Gastroesophageal sphincter (tissue), 4 donors: ENCODE results near the gene ALDH1A3. TPM values are rescaled to one million over a fixed set of nuclear protein-coding genes. Genes with fewer than 3 reads are reported as not detected.

ENCODE experiments used
- ATAC-seq: fragments of 150-250 bp; one replicate; pipeline ENCODE4 v1.9.1; 2016; ENCODE audit warnings: mild to moderate bottlenecking, moderate library complexity
- H3K27ac ChIP-seq, 4 donors: fragments of 200-600 bp; sonication (generic) in 3 of 4; 1 replicate in 3 of 4; 2 replicates in 1 of 4; pipeline ENCODE4 v1.5.1; 2016 to 2019
- H3K27me3 ChIP-seq: fragments of 200-600 bp; sonication (generic); one replicate; pipeline ENCODE4 v1.5.1; 2019
- H3K36me3 ChIP-seq, 2 donors: fragments of 200-600 bp; sonication (generic); one replicate each; pipeline ENCODE4 v1.5.1; 2019; ENCODE audit warnings: control low read depth in 1 of 2
- H3K4me1 ChIP-seq, 3 donors: fragments of 200-600 bp; sonication (generic); 1 replicate in 2 of 3; 2 replicates in 1 of 3; pipeline ENCODE4 v1.5.1; 2016 to 2019; ENCODE audit warnings: control low read depth in 2 of 3
- H3K4me3 ChIP-seq, 2 donors: fragments of 200-600 bp; sonication (generic); one replicate each; pipeline ENCODE4 v1.5.1; 2019; ENCODE audit warnings: mild to moderate bottlenecking in 1 of 2, moderate library complexity in 1 of 2
- H3K9me3 ChIP-seq, 3 donors: fragments of 200-600 bp; sonication (generic); one replicate each; pipeline ENCODE4 v1.5.1; 2017 to 2019; ENCODE audit warnings: control low read depth in 2 of 3
- EP300 ChIP-seq: sonication (generic); formaldehyde crosslinking; IDR thresholded peaks from one replicate; pipeline ENCODE4 v1.6.1; 2017; ENCODE audit warnings: antibody characterized with exemption, mild to moderate bottlenecking
- POLR2A ChIP-seq, 2 donors: fragments of 450-650 bp; IDR thresholded peaks; one replicate each; pipeline ENCODE4 v1.6.1; 2017; ENCODE audit warnings: antibody characterized with exemption in 2 of 2, mild to moderate bottlenecking in 2 of 2, moderate library complexity in 1 of 2
- POLR2AphosphoS5 ChIP-seq: sonication (generic); formaldehyde crosslinking; IDR thresholded peaks from one replicate; pipeline ENCODE4 v1.6.1; 2017; ENCODE audit warnings: antibody characterized with exemption
- WGBS, 2 donors: methylation state at CpG; one replicate each; pipeline ENCODE4 v1.1.5; 2018; ENCODE audit warnings: low coverage in 1 of 2; 5-methylcytosine and 5-hydroxymethylcytosine counted together
- small RNA-seq, 4 donors: library from RNA; depleted of rRNA; stranded (forward); fragments of <200 nt; gene quantifications; one replicate each; pipeline ENCODE3, GENCODE V24; 2016
- total RNA-seq, 4 donors: library from RNA; depleted of rRNA; stranded (reverse); fragments of >200 nt; gene quantifications; one replicate each; pipeline ENCODE4 v1.1.0, GENCODE V29; 2016
- TF ChIP-seq, protein P1 (sequence below), 4 experiments: fragments of 200-600 bp in 2 of 4; fragments of 450-650 bp in 2 of 4; sonication (generic) in 1 of 4; IDR thresholded peaks; one replicate each; pipeline ENCODE4 v1.5.1; 2017 to 2019; ENCODE audit warnings: antibody characterized with exemption in 4 of 4, mild to moderate bottlenecking in 2 of 4, moderate library complexity in 2 of 4

ALDH1A3 gene
- total RNA-seq, 4 donors from 2014 or later: 23.0 to 148 (median 93.4) TPM

DNA sequence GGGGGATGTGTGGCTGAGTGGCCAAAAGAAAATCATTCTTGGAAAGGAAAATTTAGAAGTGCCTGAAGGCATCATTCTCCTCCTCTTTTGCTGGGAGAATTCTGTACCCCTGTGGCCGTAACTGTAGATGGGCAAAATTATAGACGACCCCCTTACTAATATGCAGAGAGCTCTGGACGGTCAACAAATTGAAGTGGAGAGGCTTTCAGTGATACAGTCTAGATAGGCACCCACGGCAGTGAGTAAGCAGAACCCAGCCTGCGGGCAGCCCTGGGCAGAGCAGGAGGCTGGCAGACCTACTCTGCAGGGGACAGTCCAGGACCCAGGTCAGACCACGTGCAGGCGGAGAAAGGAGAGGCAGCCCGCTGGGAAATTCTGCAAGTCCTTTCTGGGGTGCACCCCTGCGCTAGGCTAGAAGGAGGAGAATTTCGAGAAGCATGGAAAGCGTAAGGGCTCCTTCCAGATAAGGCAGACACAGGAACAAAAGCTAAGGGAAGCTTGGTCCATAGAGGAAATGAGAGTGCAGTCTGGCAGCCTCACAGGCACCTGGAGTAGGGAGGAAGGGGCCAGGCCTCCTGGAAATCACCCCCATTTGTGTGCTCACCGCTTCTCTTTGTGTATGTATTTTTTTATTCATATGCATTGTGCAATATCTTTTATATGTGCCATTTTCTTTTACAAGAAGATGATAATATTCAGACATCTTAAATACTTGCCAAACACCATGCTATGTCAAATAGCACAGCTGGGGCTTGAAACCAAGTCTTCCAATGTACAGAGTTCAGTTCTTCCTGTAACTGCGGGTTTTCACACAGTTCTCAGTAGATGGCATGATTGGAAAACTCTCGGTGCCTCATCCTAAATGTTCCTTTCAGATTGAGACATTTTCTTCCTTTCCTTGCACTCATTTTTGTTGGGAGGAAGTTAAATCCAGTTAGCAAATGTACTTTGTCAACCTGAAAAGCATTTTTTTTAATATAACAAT, 79.7 kb downstream of the ALDH1A3 start:
- TF ChIP-seq, protein P1, sequence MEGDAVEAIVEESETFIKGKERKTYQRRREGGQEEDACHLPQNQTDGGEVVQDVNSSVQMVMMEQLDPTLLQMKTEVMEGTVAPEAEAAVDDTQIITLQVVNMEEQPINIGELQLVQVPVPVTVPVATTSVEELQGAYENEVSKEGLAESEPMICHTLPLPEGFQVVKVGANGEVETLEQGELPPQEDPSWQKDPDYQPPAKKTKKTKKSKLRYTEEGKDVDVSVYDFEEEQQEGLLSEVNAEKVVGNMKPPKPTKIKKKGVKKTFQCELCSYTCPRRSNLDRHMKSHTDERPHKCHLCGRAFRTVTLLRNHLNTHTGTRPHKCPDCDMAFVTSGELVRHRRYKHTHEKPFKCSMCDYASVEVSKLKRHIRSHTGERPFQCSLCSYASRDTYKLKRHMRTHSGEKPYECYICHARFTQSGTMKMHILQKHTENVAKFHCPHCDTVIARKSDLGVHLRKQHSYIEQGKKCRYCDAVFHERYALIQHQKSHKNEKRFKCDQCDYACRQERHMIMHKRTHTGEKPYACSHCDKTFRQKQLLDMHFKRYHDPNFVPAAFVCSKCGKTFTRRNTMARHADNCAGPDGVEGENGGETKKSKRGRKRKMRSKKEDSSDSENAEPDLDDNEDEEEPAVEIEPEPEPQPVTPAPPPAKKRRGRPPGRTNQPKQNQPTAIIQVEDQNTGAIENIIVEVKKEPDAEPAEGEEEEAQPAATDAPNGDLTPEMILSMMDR (IDR thresholded peaks at IDR 0.05): no peak
- TF ChIP-seq POLR2AphosphoS5 (no peak), EP300 (no peak), POLR2A (IDR thresholded peaks at IDR 0.05) (no peak)
- peaks cover 8% of the 10 kb centered on the region for H3K27me3 ChIP-seq
- ATAC-seq: no peak
- no peak overlapping the region for H3K4me3 ChIP-seq
- H3K4me1 ChIP-seq: peaks cover 0 to 11% (median 0%) of the 10 kb centered on the region in 3 donors
- no peaks in the 10 kb centered on the region for H3K9me3 ChIP-seq
- H3K36me3 ChIP-seq: no peaks in the 10 kb centered on the region
- H3K27ac ChIP-seq: no peak overlapping the region
- 74 to 81% methylated on average over 3 to 9 of the region's 14 CpGs for WGBS, 2 donors

Small RNA genes within 50 kb of the gene (small RNA-seq; reads per million reads assigned to genes)
- gene AC015712.3: 0 reads per million in 4 donors

Other genes starting within 250 kb of the ALDH1A3 start
- gene LRRK1, start 39.5 kb downstream of the ALDH1A3 start, total RNA-seq: 10 to 100 TPM; 12.1 to 23.8 (median 15.2) TPM